K562 (cell line): ENCODE results near the gene CCDC148. TPM values are rescaled to one million over a fixed set of nuclear protein-coding genes. Genes with fewer than 3 reads are reported as not detected.
A peak's percentile ranks its signal among the peaks of the same experiment; 100 is the strongest.

Experiments
- ATAC-seq: fragments of 200-7000 bp; cut with Tn5 transposase; 3 replicates; pipeline ENCODE4 v1.9.1; 2020; ENCODE audit warnings: moderate library complexity
- BruUV-seq: library from RNA; stranded (reverse); fragments of 400-500 nt; replicated peaks from 2 replicates; lab custom pipeline; 2021; lab: Mats Ljungman, UMichigan
- CTCF ChIA-PET: fragments of 300-600 bp; formaldehyde crosslinking; extraction: SDS; loops from one replicate; lab custom pipeline; 2021; ENCODE audit warnings: low intra/inter-chr PET ratio; lab: Yijun Ruan, JAX
- POLR2A ChIA-PET: fragments of 300-600, 350-650 bp; sonication (Branson Sonifier 250); formaldehyde crosslinking; extraction: SDS; loops from one replicate; lab custom pipeline; 2021; ENCODE audit warnings: antibody characterized with exemption, inconsistent platforms; lab: Yijun Ruan, JAX
- DNase-seq, 4 experiments: peaks; one replicate each; pipeline versions ENCODE4 v3.0.0 to v3.0.0-alpha.2; 2011 to 2018; ENCODE audit warnings: low spot score in 3 of 4, mixed read lengths in 3 of 4; ENCODE audit errors: extremely low read depth in 1 of 4
- FAIRE-seq: peaks from 2 replicates; lab custom pipeline; 2011; peaks lifted over from hg19 to GRCh38; lab: Jason Lieb, UNC
- H2AFZ ChIP-seq: 2 replicates; pipeline ENCODE4 v1.6.0; 2011; ENCODE audit warnings: low read depth, low read length, control low read depth, inconsistent platforms
- H3K27ac ChIP-seq: fragments of 200-600 bp; 3 replicates; pipeline ENCODE4 v1.8.0; 2011; ENCODE audit warnings: low read depth, mild to moderate bottlenecking, control low read depth, inconsistent platforms, low read length, moderate library complexity, mixed read lengths; ENCODE audit errors: extremely low read depth
- H3K27me3 ChIP-seq, 2 experiments: fragments of 300-600 bp in 1 of 2; 2 replicates in 1 of 2; 3 replicates in 1 of 2; pipeline versions ENCODE4 v1.6.0 to v1.8.0; 2011; ENCODE audit warnings: inconsistent platforms in 2 of 2, low read length in 2 of 2, mild to moderate bottlenecking in 1 of 2, mixed read lengths in 1 of 2, moderate library complexity in 1 of 2; ENCODE audit not compliant: control insufficient read depth in 2 of 2, insufficient read depth in 2 of 2
- H3K36me3 ChIP-seq: fragments of 300-600 bp; 3 replicates; pipeline ENCODE4 v1.8.0; 2011; ENCODE audit warnings: mild to moderate bottlenecking, low read length, inconsistent platforms; ENCODE audit not compliant: control insufficient read depth, insufficient read depth
- H3K4me1 ChIP-seq, 2 experiments: fragments of 200-600 bp in 1 of 2; replicated peaks in 1 of 2; 2 replicates in 1 of 2; 3 replicates in 1 of 2; pipeline versions ENCODE4 v1.5.1 to v1.8.0; 2011; ENCODE audit warnings: inconsistent platforms in 2 of 2, low read length in 2 of 2, mild to moderate bottlenecking in 1 of 2, mixed read lengths in 1 of 2, moderate library complexity in 1 of 2; ENCODE audit not compliant: control insufficient read depth in 2 of 2, insufficient read depth in 2 of 2
- H3K4me2 ChIP-seq: 2 replicates; pipeline ENCODE4 v1.6.1; 2011; ENCODE audit warnings: low read length, control low read depth, inconsistent platforms, mixed read lengths; ENCODE audit not compliant: insufficient read depth
- H3K4me3 ChIP-seq: fragments of 200-600 bp; sonication (generic), shearing (Covaris generic); 2 replicates; pipeline ENCODE4 v1.5.1; 2016; ENCODE audit warnings: control low read depth, inconsistent platforms
- H3K79me2 ChIP-seq: fragments of 200-600 bp; 3 replicates; pipeline ENCODE4 v1.8.0; 2011; ENCODE audit warnings: low read length, inconsistent platforms; ENCODE audit not compliant: control insufficient read depth, insufficient read depth
- H3K9ac ChIP-seq, 2 experiments: 2 replicates each; pipeline versions ENCODE4 v1.6.0 to v1.6.1; 2011; ENCODE audit warnings: low read depth in 2 of 2, low read length in 2 of 2, control low read depth in 1 of 2, inconsistent platforms in 1 of 2, mild to moderate bottlenecking in 1 of 2, mixed read lengths in 1 of 2; ENCODE audit not compliant: insufficient read depth in 1 of 2
- H3K9me1 ChIP-seq: one replicate; pipeline ENCODE4 v1.6.0; 2011; ENCODE audit warnings: inconsistent platforms, mild to moderate bottlenecking, low read length, moderate library complexity; ENCODE audit not compliant: control insufficient read depth, insufficient read depth
- H3K9me3 ChIP-seq: replicated peaks from 2 replicates; pipeline ENCODE4 v1.5.1; 2011; ENCODE audit warnings: low read depth, low read length, inconsistent platforms; ENCODE audit not compliant: control insufficient read depth, insufficient read depth
- H4K20me1 ChIP-seq: replicated peaks from 2 replicates; pipeline ENCODE4 v1.6.1; 2011; ENCODE audit warnings: low read length, inconsistent platforms, mixed read lengths; ENCODE audit not compliant: control insufficient read depth, insufficient read depth
- C11orf30 ChIP-seq: fragments of 450-650 bp; IDR thresholded peaks from 2 replicates; pipeline ENCODE4 v1.6.1; 2016; ENCODE audit warnings: low read depth, mild to moderate bottlenecking
- GTF2A2 ChIP-seq: IDR thresholded peaks from 2 replicates; pipeline ENCODE4 v1.6.1; 2016; ENCODE audit warnings: mild to moderate bottlenecking, missing genetic modification characterization, missing compliant biosample characterization
- L3MBTL2 ChIP-seq: fragments of 450-650 bp; IDR thresholded peaks from 2 replicates; pipeline ENCODE4 v1.6.1; 2016; ENCODE audit warnings: mild to moderate bottlenecking, moderate library complexity
- LEF1 ChIP-seq: fragments of 450-650 bp; IDR thresholded peaks from 2 replicates; pipeline ENCODE4 v1.6.1; 2016; ENCODE audit warnings: mild to moderate bottlenecking
- MAFG ChIP-seq: fragments of 450-650 bp; conservative IDR thresholded peaks from 2 replicates; pipeline ENCODE4 v1.6.1; 2016; ENCODE audit warnings: missing genetic modification characterization, missing compliant biosample characterization
- NFE2L1 ChIP-seq: fragments of 450-650 bp; IDR thresholded peaks from 2 replicates; pipeline ENCODE4 v1.6.1; 2016; ENCODE audit warnings: missing genetic modification characterization, low read depth, mild to moderate bottlenecking, missing compliant biosample characterization, moderate library complexity, borderline replicate concordance
- RHOXF2B ChIP-seq: fragments of 250-450 bp; sonication (Bioruptor Pico); conservative IDR thresholded peaks from 2 replicates; pipeline ENCODE4 v1.5.1; 2021
- TAF9B ChIP-seq: fragments of 450-650 bp; IDR thresholded peaks from 2 replicates; pipeline ENCODE4 v1.6.1; 2018; ENCODE audit warnings: mild to moderate bottlenecking; ENCODE audit not compliant: partially characterized antibody
- ZNF212 ChIP-seq: fragments of 450-650 bp; formaldehyde crosslinking; IDR thresholded peaks from 2 replicates; pipeline ENCODE4 v1.4.0; 2020; ENCODE audit warnings: mild to moderate bottlenecking
- ZNF384 ChIP-seq: IDR thresholded peaks from 2 replicates; pipeline ENCODE4 v1.6.1; 2012; ENCODE audit warnings: low read depth, low read length, improper control_type of control experiment
- ZNF778 ChIP-seq: fragments of 450-650 bp; formaldehyde crosslinking; IDR thresholded peaks from 2 replicates; pipeline ENCODE4 v1.4.0; 2020; ENCODE audit warnings: mild to moderate bottlenecking, moderate library complexity
- WGBS: fragments of 100-300 bp; shearing (Covaris generic); methylation state at CpG from one replicate; pipeline ENCODE4 v1.1.6; 2016; ENCODE audit warnings: low coverage, mixed read lengths; ENCODE audit not compliant: insufficient coverage; ENCODE audit errors: missing lambda C conversion rate; 5-methylcytosine and 5-hydroxymethylcytosine counted together
- in situ Hi-C: fragments of 300-500 bp; cut with MboI; formaldehyde crosslinking; loops from 4 replicates; pipeline ENCODE4 v1.15.0; 2018; ENCODE audit warnings: inconsistent platforms, mixed read lengths
- intact Hi-C: fragments of 100-400 bp; cut with micrococcal nuclease; formaldehyde crosslinking; loops from 2 replicates; pipeline ENCODE4 v1.14.2; 2022
- polyA plus RNA-seq, 8 experiments: library from polyadenylated mRNA; depleted of rRNA in 4 of 8; stranded (reverse) in 5 of 8; unstranded in 3 of 8; fragments of >200 nt; fragmentation: Nextera tagmentation in 2 of 8; fragmentation: Illumina TruSeq in 1 of 8; extraction: Ambion mirVana in 2 of 8; extraction: Trizol in 1 of 8; gene quantifications; 2 replicates each; pipeline versions ENCODE4 v1.2.1 to v1.2.3, GENCODE V29; 2011 to 2014; ENCODE audit warnings: inconsistent platforms in 1 of 8, missing spikeins in 1 of 8
- total RNA-seq, 7 experiments: library from RNA; depleted of rRNA in 6 of 7; stranded (reverse); fragments of >200 nt in 6 of 7; fragmentation: Illumina TruSeq in 2 of 7; extraction: Trizol in 2 of 7; gene quantifications; 2 replicates each; pipeline versions ENCODE4 v1.2.1 to v1.2.3, GENCODE V29; 2011 to 2021; ENCODE audit warnings: low replicate concordance in 1 of 7
- TF ChIP-seq, protein P1 (sequence below): fragments of 450-650 bp; IDR thresholded peaks from 2 replicates; pipeline ENCODE4 v1.6.1; 2017; ENCODE audit warnings: antibody characterized with exemption

Gene CCDC148
- total and polyA plus RNA-seq, 9 of the 15 experiments (the other 6 are each of a cell fraction or from before 2014, with no cell fraction given): 0.10 to 1.4 (median 0.65) TPM

DNA sequence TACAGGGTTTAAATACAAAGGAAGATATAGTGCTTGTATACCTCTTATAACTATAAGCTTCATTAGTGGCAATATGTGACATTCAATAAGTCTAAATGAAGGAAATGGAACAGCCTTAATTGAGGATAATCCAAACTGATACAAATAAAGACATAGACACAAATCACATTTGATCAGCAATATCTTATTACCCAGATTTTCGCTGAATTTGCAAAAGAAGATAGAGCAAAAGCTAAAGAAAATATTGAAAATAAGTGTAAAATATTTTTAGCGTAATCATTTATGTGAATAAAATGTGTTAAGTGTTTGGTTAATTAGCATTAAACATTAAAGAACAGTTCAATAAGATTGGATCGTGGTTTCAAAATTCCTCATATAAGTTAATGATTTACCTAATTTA lies 51.2 kb downstream of the CCDC148 start:
- in situ Hi-C loops: no loop called here
- Histone ChIP-seq H3K27ac (no peak overlapping the region), H3K4me2 (no peak overlapping the region), H3K79me2 (no peaks in the 10 kb centered on the region), H3K4me3 (no peak overlapping the region), H3K4me1 (no peaks in the 10 kb centered on the region), H2AFZ (no peak overlapping the region), H4K20me1 (no peaks in the 10 kb centered on the region), H3K27me3 (no peaks in the 10 kb centered on the region), H3K9me3 (no peaks in the 10 kb centered on the region), H3K9ac (no peak overlapping the region), H3K36me3 (no peaks in the 10 kb centered on the region), H3K9me1 (no peaks in the 10 kb centered on the region)
- BruUV-seq: no TSS peak
- intact Hi-C loops: no loop called here
- POLR2A ChIA-PET: interaction anchor here (1.5 kb wide), 1 partner anchor 45 kb away, joined by 5 read pairs; no protein-coding TSS in a partner anchor
- FAIRE-seq (no peak), ATAC-seq (no peak), DNase-seq (no peak)
- 25% methylated on average over 3 of the region's 3 CpGs for WGBS
- CTCF ChIA-PET: no interaction called here
- TF ChIP-seq LEF1: no peak
- TF ChIP-seq ZNF384: no peak
- TF ChIP-seq ZNF212 (CRISPR knock-in tag): no peak
- peak; percentile 17 for TF ChIP-seq TAF9B
- no peak for TF ChIP-seq ZNF778 (CRISPR knock-in tag)
- no peak for TF ChIP-seq NFE2L1 (tag)
- TF ChIP-seq GTF2A2 (tag): no peak
- TF ChIP-seq C11orf30: peak; percentile 52; the same call in 1 of the 2 replicates
- TF ChIP-seq RHOXF2B (CRISPR knock-in tag): no peak
- no peak for TF ChIP-seq L3MBTL2
- TF ChIP-seq, protein P1, sequence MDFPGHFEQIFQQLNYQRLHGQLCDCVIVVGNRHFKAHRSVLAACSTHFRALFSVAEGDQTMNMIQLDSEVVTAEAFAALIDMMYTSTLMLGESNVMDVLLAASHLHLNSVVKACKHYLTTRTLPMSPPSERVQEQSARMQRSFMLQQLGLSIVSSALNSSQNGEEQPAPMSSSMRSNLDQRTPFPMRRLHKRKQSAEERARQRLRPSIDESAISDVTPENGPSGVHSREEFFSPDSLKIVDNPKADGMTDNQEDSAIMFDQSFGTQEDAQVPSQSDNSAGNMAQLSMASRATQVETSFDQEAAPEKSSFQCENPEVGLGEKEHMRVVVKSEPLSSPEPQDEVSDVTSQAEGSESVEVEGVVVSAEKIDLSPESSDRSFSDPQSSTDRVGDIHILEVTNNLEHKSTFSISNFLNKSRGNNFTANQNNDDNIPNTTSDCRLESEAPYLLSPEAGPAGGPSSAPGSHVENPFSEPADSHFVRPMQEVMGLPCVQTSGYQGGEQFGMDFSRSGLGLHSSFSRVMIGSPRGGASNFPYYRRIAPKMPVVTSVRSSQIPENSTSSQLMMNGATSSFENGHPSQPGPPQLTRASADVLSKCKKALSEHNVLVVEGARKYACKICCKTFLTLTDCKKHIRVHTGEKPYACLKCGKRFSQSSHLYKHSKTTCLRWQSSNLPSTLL: no peak
- TF ChIP-seq MAFG (tag): peak; percentile 36; the same call in 1 of the 2 replicates
